A549 (cell line): Measurements from ENCODE around the gene AIMP1.

Source experiments
- CBX2 ChIP-seq: fragments of 200-600 bp; sonication (generic); IDR thresholded peaks from 2 replicates; pipeline ENCODE4 v1.6.1; 2016; ENCODE audit warnings: low read depth, mild to moderate bottlenecking, borderline replicate concordance
- CTCF ChIP-seq: fragments of >200 bp; sonication (Bioruptor Twin); formaldehyde crosslinking; IDR thresholded peaks from 3 replicates; pipeline ENCODE4 v1.5.1; 2016
- EP300 ChIP-seq, 2 experiments: fragments of >200 bp; sonication (Bioruptor Twin); formaldehyde crosslinking; IDR thresholded peaks; 2 replicates in 1 of 2; 3 replicates in 1 of 2; pipeline ENCODE4 v1.6.1; 2016 to 2017
- ESRRA ChIP-seq: fragments of 150-350 bp; IDR thresholded peaks from 2 replicates; pipeline ENCODE4 v1.6.1; 2014; ENCODE audit warnings: mild to moderate bottlenecking, low read length, borderline replicate concordance
- JUNB ChIP-seq: fragments of >200 bp; sonication (Bioruptor Twin); formaldehyde crosslinking; IDR thresholded peaks from 2 replicates; pipeline ENCODE4 v1.6.1; 2016
- KDM5A ChIP-seq: fragments of 200-600 bp; sonication (generic); IDR thresholded peaks from 2 replicates; pipeline ENCODE4 v1.6.1; 2016; ENCODE audit warnings: antibody characterized with exemption, mild to moderate bottlenecking
- MAX ChIP-seq: IDR thresholded peaks from 2 replicates; pipeline ENCODE4 v1.6.1; 2012
- NR3C1 ChIP-seq: fragments of >200 bp; sonication (Bioruptor Twin); formaldehyde crosslinking; IDR thresholded peaks from 3 replicates; pipeline ENCODE4 v1.6.1; 2017
- POLR2A ChIP-seq: IDR thresholded peaks from 2 replicates; pipeline ENCODE4 v1.6.1; 2012; ENCODE audit warnings: mild to moderate bottlenecking, low read length
- RARB ChIP-seq: fragments of 250-450 bp; sonication (Bioruptor Pico); IDR thresholded peaks from 2 replicates; pipeline ENCODE4 v1.8.0; 2021; ENCODE audit warnings: mild to moderate bottlenecking, moderate library complexity
- RNF2 ChIP-seq: fragments of 200-600 bp; sonication (generic); IDR thresholded peaks from 2 replicates; pipeline ENCODE4 v1.6.1; 2016; ENCODE audit warnings: low read depth, mild to moderate bottlenecking, antibody characterized with exemption, moderate library complexity, borderline replicate concordance
- USF2 ChIP-seq: fragments of 450-650 bp; IDR thresholded peaks from 2 replicates; pipeline ENCODE4 v1.6.1; 2014; ENCODE audit warnings: antibody characterized with exemption

GRCh38 chr4:106370214-106370613 lies 53.9 kb downstream of the AIMP1 start:
- no peak for TF ChIP-seq KDM5A
- no peak for TF ChIP-seq CTCF
- TF ChIP-seq NR3C1: no peak
- no peak for TF ChIP-seq MAX
- TF ChIP-seq POLR2A: no peak
- TF ChIP-seq CBX2: no peak
- TF ChIP-seq RNF2: no peak
- TF ChIP-seq EP300 (IDR thresholded peaks at IDR 0.05): no peak
- TF ChIP-seq USF2: no peak
- no peak for TF ChIP-seq ESRRA
- TF ChIP-seq JUNB: no peak
- TF ChIP-seq RARB (CRISPR knock-in tag): no peak
